HG03060 (cell line): Measurements from ENCODE around the gene ADAMTS3.

Source experiments
- ATAC-seq: cut with Tn5 transposase; IDR thresholded peaks from one replicate; pipeline ENCODE4 v1.9.1; 2021; ENCODE audit warnings: low read depth, moderate number of reproducible peaks; ENCODE audit not compliant: unreplicated experiment

Gene ADAMTS3

GRCh38 chr4:72424006-72424405 is 145.0 kb downstream of the ADAMTS3 start:
- no peak for ATAC-seq

- no peak for ATAC-seq
Observed at GRCh38 chr4:72422416-72422815, 146.6 kb downstream of the ADAMTS3 start.

- no peak for ATAC-seq
Observed at GRCh38 chr4:72418458-72418857, 150.6 kb downstream of the ADAMTS3 start.

DNA sequence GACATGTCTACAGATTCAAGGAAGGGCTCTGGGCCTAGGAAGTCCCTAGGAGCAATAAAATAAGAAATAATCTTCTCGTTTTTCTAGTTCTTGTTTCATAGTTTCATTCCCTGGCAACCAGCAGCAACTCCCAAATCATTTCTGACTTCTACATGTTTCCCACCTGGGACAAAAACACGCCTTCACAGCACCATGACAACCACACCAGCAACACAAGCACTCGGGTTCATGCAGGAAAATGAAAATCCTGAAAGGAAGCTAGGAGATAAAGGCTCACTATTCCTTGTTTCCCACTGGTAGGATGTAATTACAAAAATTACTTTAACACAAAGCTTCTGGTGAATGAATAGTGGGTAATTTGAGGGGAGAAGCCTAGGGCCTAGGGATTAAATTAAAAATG is 158.9 kb downstream of the ADAMTS3 start:
- no peak for ATAC-seq

- no peak for ATAC-seq
Observed at GRCh38 chr4:72408568-72408967, 160.5 kb downstream of the ADAMTS3 start.

- no peak for ATAC-seq
Observed at GRCh38 chr4:72405417-72405816, 163.6 kb downstream of the ADAMTS3 start.

- no peak for ATAC-seq
Observed at GRCh38 chr4:72397314-72397713, 171.7 kb downstream of the ADAMTS3 start.

DNA sequence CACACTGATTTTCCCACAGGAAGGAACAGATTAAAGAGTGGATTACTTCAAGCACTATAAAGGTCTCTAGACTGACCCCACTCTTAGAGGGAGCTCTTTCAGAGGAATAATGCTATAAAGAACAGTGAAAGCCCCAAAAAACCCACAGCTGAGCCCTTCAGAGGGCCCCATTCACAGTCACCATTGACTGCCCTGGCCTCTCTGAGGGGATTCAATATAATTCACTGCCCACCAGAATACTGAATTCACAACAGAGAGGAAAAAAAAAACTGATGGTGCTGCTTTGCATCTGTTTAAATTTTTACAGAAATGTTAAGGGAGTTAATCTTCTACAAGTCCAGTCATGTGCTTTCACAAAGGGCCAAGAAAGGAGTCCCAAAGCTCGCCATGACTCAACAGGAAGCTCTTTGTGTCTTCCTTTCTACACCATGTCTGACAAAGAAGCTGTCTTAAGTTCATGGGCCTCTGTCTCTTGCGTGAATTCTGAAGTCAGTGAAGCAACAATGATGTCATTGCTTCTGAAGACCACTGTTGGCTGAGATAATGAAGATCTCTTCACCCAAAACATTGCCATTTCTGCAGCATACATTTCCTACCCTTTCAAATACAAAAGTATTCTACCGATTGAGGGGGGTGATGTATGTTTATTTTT is 174.9 kb downstream of the ADAMTS3 start:
- no peak for ATAC-seq

DNA sequence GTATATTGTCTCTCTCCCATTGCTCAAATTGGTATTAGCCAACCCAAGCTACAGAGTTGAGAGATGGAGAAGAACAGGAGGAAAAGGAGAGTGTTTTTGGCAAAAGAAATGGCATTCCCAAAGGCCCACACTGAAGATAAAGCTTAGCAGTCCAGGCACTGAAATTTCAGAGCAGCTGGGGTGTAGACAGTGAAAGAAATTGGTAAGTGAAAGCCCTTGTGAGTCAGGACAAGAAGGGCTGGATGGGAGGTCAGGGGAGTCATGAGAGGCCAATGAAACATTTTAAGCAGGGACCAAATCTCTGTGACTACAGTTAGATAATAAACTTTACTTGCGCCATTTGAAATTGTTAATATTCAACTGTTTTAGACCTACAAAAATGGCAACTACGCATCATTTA is 177.7 kb downstream of the ADAMTS3 start:
- ATAC-seq: no peak

GRCh38 chr4:72390409-72390808 is 178.6 kb downstream of the ADAMTS3 start:
- ATAC-seq: no peak

DNA sequence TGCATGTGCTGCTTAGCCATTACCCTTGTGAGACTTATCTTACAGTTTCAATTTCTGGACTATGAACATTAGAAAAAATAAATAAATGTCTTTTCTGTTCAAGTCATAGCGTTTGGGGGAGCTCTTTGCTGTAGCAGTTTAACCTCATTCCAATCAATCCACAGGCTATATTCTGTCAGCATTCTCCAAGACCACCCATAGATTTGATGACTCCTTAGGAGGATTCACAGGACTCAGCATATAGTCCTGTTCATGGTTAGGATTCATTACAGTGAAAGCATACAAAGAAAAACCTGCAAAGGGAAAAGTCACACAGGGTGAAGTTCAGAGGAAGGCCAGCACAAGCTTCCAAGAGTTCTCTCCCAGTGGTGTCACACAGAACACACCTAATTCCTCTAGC is 180.5 kb downstream of the ADAMTS3 start:
- no peak for ATAC-seq

DNA sequence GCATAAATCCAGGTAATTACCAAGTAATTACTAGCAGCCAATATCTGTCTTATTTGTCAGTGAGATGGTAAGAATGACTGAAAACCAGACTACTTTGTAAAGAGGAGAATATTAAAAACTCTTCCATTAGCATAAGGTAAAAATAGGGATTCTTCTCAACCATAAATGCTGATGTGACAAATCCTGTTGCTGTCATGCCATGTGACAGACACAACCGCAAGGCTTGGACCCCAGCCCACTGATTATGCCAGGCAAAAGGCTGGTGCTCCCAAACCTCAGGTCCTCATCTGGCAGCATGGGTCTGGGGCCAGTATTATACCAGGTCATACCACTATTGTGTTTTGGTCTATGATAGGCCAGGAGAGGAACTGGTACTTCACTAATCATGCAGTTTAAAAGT is 181.1 kb downstream of the ADAMTS3 start:
- ATAC-seq: no peak

- no peak for ATAC-seq
Observed at GRCh38 chr4:72383439-72383838, 185.6 kb downstream of the ADAMTS3 start.

GRCh38 chr4:72378901-72379300 is 190.1 kb downstream of the ADAMTS3 start:
- ATAC-seq: no peak

DNA sequence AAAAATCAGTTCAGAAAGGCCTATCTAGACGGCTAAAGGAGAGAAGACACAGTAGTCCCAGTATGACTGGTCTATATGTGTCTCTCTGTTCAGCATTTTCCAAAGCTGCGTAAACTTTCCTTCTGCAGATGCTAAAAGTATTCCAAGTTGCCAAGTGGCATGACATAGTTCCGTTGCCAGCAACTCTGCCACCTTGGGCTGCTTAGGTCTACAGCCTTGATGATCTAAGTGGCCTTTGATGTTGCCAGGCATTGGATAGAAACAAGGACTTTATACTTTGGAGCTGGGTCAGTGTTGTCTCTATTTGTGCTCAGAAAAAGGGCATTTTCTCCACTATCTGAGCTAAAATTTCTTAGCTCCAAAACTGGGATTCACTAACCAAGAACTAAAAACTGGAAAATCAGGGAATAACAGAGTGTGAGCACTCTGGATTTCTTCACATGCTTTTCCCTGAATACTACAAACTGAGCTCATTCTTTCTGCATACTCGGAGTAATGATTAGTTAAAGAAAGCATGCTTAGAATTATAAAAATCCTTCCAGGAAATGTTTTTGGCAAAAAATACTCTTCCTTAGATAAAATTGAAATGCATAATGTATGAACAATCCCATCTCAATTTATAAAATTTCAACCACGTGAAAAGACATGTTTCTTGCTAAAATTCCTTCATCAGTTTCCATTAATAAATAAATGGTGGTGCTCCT is 191.4 kb downstream of the ADAMTS3 start:
- no peak for ATAC-seq

DNA sequence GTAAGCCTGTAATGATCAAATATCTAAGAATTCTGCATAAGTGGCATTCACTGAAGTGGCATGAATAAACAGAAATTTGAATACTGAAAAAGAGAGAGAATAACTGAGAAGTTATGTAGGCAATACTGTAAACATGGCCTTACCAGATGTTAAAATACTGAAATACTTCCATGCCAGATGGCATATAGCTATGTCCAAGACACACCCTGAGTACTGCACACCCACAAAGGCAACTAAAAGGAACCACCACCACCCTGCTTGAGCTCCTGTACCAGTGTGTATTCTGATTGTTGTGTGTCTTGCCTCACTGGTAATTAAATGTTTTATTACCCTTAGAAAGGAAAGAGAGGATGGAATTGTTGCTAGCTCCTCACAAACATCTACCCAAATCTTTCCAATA is 192.1 kb downstream of the ADAMTS3 start:
- no peak for ATAC-seq

DNA sequence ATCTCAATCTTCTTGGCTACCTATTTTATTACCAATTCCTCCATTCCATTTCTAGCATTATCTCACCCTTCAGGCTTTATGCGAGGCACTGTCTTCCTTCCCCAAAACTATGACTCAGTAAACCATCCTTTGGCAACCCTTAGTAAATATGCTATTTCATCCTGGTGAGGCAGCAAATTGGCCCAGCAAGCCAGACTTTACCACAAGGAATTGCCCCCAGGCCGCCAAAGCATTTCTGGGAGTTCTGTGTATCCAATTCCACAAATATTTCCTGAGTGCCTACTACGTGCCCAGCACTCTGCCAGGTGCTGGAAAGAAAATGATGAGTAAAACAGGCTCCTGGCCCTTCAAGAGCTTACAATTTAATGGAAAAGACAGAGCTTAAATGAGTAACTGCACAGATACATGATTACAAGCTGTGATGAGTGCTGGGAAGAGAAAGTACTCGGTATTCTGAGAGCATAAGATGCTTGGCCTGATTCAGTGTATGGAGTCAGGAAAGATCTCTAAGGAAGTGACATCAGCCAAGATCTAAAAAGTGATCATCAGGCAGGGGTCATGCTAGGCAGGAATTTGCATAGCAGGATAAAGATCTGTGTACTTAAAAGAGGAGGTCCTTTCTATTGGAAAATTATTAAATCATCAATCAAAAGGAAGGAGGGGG is 193.8 kb downstream of the ADAMTS3 start:
- no peak for ATAC-seq

DNA sequence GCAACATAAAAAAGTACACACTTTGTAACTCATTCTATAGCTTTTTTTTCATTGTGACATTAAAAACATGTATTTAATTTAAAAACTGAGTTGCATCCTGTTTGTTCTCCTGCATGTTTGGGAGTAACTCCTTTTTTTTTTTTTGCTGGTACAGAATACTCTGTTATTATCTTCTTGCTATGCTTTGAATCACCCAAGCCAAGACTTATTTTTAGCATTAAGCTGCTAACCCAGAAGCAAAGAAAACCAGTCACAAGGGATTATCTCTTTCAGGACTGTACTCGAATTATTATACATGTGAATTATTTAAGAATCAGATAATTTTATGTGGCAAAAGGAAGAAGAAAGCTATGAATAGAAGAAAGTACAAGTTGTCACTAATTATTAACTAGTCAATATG is 194.9 kb downstream of the ADAMTS3 start:
- ATAC-seq: no peak

DNA sequence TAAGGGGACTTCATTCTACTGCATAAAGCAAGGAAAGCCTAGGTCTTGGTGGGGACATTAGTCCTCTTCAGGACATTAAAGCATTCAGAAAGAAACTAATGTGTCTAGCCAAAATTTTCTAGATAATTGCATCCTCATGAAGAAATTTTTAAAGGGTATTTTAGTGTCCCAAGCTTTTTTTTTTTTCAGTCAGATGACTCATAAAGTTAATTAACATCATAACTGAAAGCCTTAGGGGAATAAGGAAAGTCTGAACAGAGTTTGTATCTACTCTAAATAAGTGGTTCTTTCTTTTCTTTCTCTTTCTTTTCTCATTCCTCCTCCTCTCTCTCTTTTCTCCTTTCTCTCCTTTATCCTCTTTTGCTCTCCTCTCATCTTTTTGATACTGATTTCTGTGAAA is 202.4 kb downstream of the ADAMTS3 start:
- no peak for ATAC-seq

DNA sequence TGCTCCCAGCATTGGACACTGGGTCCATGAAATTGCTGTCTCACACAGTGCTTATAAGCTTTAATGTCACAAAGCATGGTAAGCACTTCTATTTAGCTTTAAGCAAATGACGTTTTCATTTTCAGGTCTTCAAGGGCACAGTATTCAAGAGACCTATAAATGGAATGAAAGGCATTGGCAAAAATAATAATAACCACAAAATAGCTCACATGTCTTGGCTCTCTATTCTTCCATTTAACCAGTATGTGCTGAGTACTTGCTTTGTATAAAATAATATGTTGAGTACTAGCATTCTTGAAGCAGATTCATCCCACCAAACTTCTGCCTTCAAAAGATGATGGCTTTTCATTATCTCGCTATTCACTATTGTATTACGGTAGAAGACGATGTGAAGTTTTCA is 203.0 kb downstream of the ADAMTS3 start:
- no peak for ATAC-seq

DNA sequence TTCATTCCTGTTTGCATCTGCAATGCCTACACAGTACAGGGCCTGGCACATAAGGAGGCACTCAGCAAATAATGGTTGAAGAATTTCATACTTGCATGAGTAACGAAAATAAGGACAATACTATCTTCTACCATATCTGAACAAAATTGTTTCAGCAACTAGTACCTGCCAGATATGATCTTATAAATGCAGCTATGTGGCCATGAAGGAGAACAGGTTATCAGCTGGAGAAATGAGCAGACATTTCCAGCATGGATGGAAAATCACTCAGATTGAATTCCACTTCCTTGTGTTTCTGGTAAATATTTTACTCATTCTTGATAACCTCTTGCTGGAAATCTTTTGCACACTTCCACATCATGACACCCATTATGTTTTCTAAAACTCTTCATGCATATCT is 204.0 kb downstream of the ADAMTS3 start:
- ATAC-seq: no peak

- no peak for ATAC-seq
Observed at GRCh38 chr4:72360075-72360474, 208.9 kb downstream of the ADAMTS3 start.
